Mesendoderm (in vitro differentiated cells): ENCODE results near the gene IRS2.

Experiments
- DNase-seq: peaks from one replicate; pipeline ENCODE4 v3.0.0; 2013
- H2AK5ac ChIP-seq: 2 replicates; pipeline ENCODE4 v1.6.1; 2013; ENCODE audit warnings: low read length, inconsistent platforms
- H2BK120ac ChIP-seq: 2 replicates; pipeline ENCODE4 v1.6.1; 2013; ENCODE audit warnings: low read depth, mild to moderate bottlenecking, low read length, moderate library complexity, mixed read lengths
- H2BK15ac ChIP-seq: replicated peaks from 2 replicates; pipeline ENCODE4 v1.6.1; 2013; ENCODE audit warnings: low read depth, mild to moderate bottlenecking, moderate library complexity
- H2BK5ac ChIP-seq: 2 replicates; pipeline ENCODE4 v1.6.1; 2013; ENCODE audit warnings: low read length, inconsistent platforms
- H3K18ac ChIP-seq: 2 replicates; pipeline ENCODE4 v1.6.1; 2013; ENCODE audit warnings: mild to moderate bottlenecking, low read length, mixed read lengths
- H3K23ac ChIP-seq: one replicate; pipeline ENCODE4 v1.6.1; 2013; ENCODE audit warnings: low read length
- H3K27ac ChIP-seq: 2 replicates; pipeline ENCODE4 v1.5.1; 2013; ENCODE audit warnings: low read depth, mild to moderate bottlenecking, inconsistent platforms, low read length, moderate library complexity
- H3K27me3 ChIP-seq: 2 replicates; pipeline ENCODE4 v1.6.1; 2013; ENCODE audit warnings: low read length, control low read depth, mild to moderate bottlenecking, inconsistent platforms; ENCODE audit not compliant: insufficient read depth, poor library complexity
- H3K36me3 ChIP-seq: 2 replicates; pipeline ENCODE4 v1.6.1; 2013; ENCODE audit warnings: low read length, inconsistent platforms; ENCODE audit not compliant: control insufficient read depth, insufficient read depth
- H3K4ac ChIP-seq: one replicate; pipeline ENCODE4 v1.6.1; 2013; ENCODE audit warnings: low read depth, mild to moderate bottlenecking, low read length, moderate library complexity
- H3K4me1 ChIP-seq: 2 replicates; pipeline ENCODE4 v1.6.1; 2013; ENCODE audit warnings: low read depth, low read length, inconsistent platforms; ENCODE audit not compliant: control insufficient read depth
- H3K4me2 ChIP-seq: 2 replicates; pipeline ENCODE4 v1.6.1; 2013; ENCODE audit warnings: low read length
- H3K4me3 ChIP-seq: 2 replicates; pipeline ENCODE4 v1.5.1; 2013; ENCODE audit warnings: mild to moderate bottlenecking, low read length
- H3K56ac ChIP-seq: one replicate; pipeline ENCODE4 v1.6.1; 2013; ENCODE audit warnings: low read length
- H3K79me1 ChIP-seq: 2 replicates; pipeline ENCODE4 v1.6.1; 2013; ENCODE audit warnings: low read length, inconsistent platforms
- H3K79me2 ChIP-seq: 2 replicates; pipeline ENCODE4 v1.6.1; 2013; ENCODE audit warnings: mild to moderate bottlenecking, low read length; ENCODE audit not compliant: control insufficient read depth, insufficient read depth
- H3K9ac ChIP-seq: 2 replicates; pipeline ENCODE4 v1.6.1; 2013; ENCODE audit warnings: low read length, inconsistent platforms
- H4K5ac ChIP-seq: one replicate; pipeline ENCODE4 v1.6.1; 2013; ENCODE audit warnings: low read length
- H4K8ac ChIP-seq: one replicate; pipeline ENCODE4 v1.6.1; 2013; ENCODE audit warnings: low read depth, mild to moderate bottlenecking, control low read depth, low read length, moderate library complexity
- WGBS: extraction: QIAGEN DNeasy Blood & Tissue Kit; methylation state at CpG from one replicate; pipeline ENCODE4 v1.1.7; 2013; ENCODE audit warnings: low lambda C conversion rate, missing lambda C conversion rate; ENCODE audit not compliant: insufficient coverage; ENCODE audit errors: extremely low coverage; 5-methylcytosine and 5-hydroxymethylcytosine counted together

The IRS2 gene

DNA sequence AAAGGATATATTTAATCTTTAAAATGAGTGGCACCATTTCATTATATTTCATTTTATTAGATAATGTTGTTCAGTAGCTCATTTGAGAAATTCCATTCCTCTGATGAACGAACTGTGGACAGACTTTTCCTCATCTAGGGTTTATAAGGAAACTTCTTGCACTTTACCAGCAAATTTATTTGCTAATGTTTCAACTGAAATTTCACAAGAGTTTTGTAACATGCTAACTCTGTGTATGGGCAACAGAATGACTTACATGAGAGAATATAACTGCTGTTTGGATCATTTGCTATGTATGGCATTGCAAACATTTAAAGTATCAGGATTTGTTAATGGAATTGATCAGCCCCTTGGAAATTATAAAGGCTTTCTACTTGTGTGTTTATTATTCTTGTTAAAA is 3.7 kb upstream of the IRS2 start:
- H2AK5ac ChIP-seq = no peak overlapping the region
- no peak overlapping the region for H4K8ac ChIP-seq
- DNase-seq = no peak
- no peak overlapping the region for H2BK120ac ChIP-seq
- H3K27me3 ChIP-seq = no peaks in the 10 kb centered on the region
- no peak overlapping the region for H3K9ac ChIP-seq
- no CpG with 5 or more reads among the region's 1 CpG for WGBS
- no peak overlapping the region for H3K56ac ChIP-seq
- no peak overlapping the region for H3K4ac ChIP-seq
- no peaks in the 10 kb centered on the region for H3K79me1 ChIP-seq
- H3K36me3 ChIP-seq = no peaks in the 10 kb centered on the region
- H2BK15ac ChIP-seq = no peak overlapping the region
- no peak overlapping the region for H4K5ac ChIP-seq
- H3K27ac ChIP-seq = no peak overlapping the region
- H3K4me1 ChIP-seq = no peaks in the 10 kb centered on the region
- H3K18ac ChIP-seq = no peak overlapping the region
- H3K4me2 ChIP-seq = no peak overlapping the region
- no peaks in the 10 kb centered on the region for H3K79me2 ChIP-seq
- no peak overlapping the region for H3K23ac ChIP-seq
- H3K4me3 ChIP-seq = no peak overlapping the region
- no peak overlapping the region for H2BK5ac ChIP-seq

DNA sequence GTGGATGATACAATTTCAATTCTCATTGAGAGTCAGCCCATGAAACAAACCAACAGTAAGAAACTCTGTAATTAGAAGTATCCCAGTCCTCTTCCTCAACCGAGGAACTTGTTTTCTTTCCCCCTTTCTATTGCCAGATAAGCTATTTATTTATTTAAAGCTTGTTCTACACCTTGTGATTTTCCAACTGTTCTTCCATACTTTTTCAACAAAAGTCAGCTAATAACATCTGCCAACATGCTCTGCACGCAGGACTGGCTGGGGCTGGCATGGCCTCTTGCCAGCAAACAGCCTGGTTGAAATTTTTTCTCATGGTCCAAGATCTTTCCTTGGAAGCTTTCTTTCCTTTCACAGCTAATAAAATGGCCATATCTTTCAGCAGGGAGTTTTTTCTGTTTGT is 2.9 kb upstream of the IRS2 start:
- Histone ChIP-seq H3K36me3 (no peaks in the 10 kb centered on the region), H3K27ac (no peak overlapping the region), H3K4me2 (no peak overlapping the region), H2BK120ac (no peak overlapping the region), H3K18ac (no peak overlapping the region), H3K79me2 (no peaks in the 10 kb centered on the region), H3K4ac (no peak overlapping the region), H3K56ac (no peak overlapping the region), H4K5ac (no peak overlapping the region), H2BK15ac (no peak overlapping the region), H3K4me3 (no peak overlapping the region), H3K9ac (no peak overlapping the region), H3K79me1 (no peaks in the 10 kb centered on the region), H4K8ac (no peak overlapping the region), H2AK5ac (no peak overlapping the region), H2BK5ac (no peak overlapping the region), H3K23ac (no peak overlapping the region), H3K4me1 (no peaks in the 10 kb centered on the region), H3K27me3 (no peaks in the 10 kb centered on the region)
- no CpG with 5 or more reads among the region's 2 CpGs for WGBS
- no peak for DNase-seq

DNA sequence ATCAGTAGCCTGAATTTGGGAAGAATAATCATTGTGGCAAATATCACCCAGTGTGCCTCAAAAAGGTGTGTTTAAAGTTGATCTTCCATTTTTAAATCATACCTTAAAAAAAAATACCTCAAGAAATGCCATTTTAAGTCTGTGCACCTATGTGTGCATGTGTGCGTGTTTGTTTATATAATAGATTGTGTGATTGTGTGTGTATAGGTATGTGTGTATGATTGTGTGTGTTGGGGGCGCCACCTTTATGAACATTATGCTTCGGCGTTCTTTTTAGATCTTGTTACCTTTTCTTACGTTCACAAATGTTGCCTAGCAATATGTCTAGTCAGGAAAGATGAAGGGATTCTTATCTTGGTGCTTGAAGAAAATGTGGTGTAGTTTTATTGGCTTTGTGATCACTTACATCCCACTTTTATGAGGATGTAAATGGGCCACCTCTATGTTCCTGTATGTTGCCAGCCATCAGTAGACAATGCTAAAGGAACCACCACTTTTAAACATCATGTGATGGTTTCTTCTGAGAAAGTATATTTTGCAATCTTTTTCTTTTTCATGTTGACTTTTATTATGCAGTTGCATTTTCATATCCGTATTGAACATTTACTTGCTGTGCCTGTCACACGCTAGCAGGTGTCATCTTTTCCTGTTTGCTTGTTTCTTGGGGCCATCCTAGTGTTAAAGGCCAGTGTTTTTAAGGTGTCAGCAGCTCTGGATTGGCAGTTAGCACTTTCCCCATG is 2.2 kb upstream of the IRS2 start:
- H2BK15ac ChIP-seq = no peak overlapping the region

DNA sequence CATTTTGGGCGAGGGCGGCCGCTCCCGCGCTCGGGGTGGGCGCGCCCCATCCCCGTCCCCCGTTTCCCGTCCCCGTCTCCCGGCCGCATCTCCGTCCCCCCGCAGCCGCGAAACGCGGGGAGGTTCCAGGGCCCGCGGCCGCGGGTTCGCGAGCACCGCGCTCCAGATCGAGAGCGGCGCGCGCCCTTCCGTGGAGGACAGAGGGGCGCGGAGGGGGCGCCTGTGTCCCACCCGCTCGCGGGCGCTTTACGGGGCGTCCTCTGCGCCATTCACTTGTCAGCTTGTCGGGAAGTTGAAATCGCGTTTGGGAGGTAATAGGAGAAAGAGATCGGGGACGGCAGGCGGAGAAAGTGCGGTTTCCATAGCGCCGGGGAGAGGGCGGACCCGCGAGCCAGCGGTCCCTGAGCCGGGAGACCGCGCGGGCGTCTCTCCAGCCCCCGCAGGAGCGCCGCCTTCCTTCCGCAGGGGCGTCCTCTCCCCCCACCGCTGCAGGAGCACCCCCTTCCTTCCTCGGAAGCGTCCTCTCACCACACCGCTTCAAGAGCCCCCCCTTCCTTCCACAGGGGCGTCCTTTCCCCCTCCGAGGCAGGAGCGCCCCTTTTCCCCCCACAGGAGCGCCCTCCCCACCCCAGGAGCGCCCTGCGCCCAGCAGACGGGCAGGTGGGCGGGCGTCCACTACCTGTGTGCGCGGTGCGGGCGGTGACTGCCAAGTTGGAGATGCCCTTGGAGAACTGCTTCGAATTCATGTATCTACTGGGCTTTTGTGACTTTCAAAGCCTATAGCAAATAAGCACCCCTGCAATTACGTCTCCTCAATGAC is 962 bp upstream of the IRS2 start:
- DNase-seq = peak; percentile 78

More for the DNA sequence above, 2.2 kb upstream of the IRS2 start:
- Histone ChIP-seq H4K8ac (no peak overlapping the region), H2AK5ac (no peak overlapping the region), H3K79me1 (no peaks in the 10 kb centered on the region), H3K4me2 (no peak overlapping the region), H3K27ac (no peak overlapping the region), H4K5ac (no peak overlapping the region), H3K27me3 (no peaks in the 10 kb centered on the region), H2BK5ac (no peak overlapping the region), H2BK120ac (no peak overlapping the region), H3K9ac (no peak overlapping the region), H3K4me1 (no peaks in the 10 kb centered on the region), H3K4ac (no peak overlapping the region), H3K56ac (no peak overlapping the region), H3K18ac (no peak overlapping the region), H3K4me3 (no peak overlapping the region), H3K79me2 (no peaks in the 10 kb centered on the region), H3K36me3 (no peaks in the 10 kb centered on the region), H3K23ac (no peak overlapping the region)
- no peak for DNase-seq
- WGBS = 100% methylated on average over 1 of the region's 7 CpGs

DNA sequence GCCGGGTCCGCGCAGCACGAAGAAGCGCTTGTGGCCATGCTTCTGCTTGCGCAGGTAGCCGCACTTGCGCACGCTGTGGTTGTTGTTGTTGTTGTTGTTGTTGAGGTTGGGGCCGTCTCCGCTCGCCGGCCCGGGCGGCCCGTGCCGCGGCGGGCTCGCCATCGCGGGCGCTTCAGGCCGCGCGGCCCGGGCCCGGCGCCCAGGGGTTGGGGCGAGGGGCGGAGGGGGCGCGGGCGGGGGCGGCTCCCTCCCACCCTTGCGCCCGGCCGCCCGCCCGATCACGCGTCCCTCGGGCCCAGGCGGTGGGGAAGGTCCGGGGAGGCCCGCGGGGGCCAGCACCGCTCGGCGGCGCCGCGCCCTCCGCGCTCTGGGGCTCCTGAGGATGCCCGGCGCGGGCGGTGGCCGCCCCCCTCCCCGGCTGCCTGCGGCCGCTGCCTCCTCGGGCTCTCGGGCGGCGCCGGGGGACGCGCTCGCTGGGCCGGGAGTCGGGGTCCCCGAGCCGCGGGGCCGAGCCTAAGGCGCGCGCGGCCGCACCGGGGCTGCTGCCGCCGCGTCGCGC is 412 bp downstream of the IRS2 start:
- no peak overlapping the region for H2BK15ac ChIP-seq
- no peak overlapping the region for H3K4ac ChIP-seq
- no peak overlapping the region for H3K23ac ChIP-seq
- peaks cover 1% of the 10 kb centered on the region for H3K36me3 ChIP-seq
- DNase-seq = peak; percentile 14
- H3K4me2 ChIP-seq = peak overlapping the region; percentile 72
- H3K79me1 ChIP-seq = peaks cover 4% of the 10 kb centered on the region
- no peak overlapping the region for H2AK5ac ChIP-seq
- H2BK5ac ChIP-seq = no peak overlapping the region
- H3K79me2 ChIP-seq = peaks cover 6% of the 10 kb centered on the region
- H4K8ac ChIP-seq = no peak overlapping the region
- peak overlapping the region; percentile 85 for H3K56ac ChIP-seq
- peak overlapping the region; percentile 32 for H3K4me3 ChIP-seq
- H3K27me3 ChIP-seq = no peaks in the 10 kb centered on the region
- H3K18ac ChIP-seq = peak overlapping the region; percentile 31
- no CpG with 5 or more reads among the region's 88 CpGs for WGBS
- H3K9ac ChIP-seq = peak overlapping the region; percentile 72
- H4K5ac ChIP-seq = no peak overlapping the region
- peaks cover 5% of the 10 kb centered on the region for H3K4me1 ChIP-seq
- H3K27ac ChIP-seq = peak overlapping the region; percentile 48
- no peak overlapping the region for H2BK120ac ChIP-seq

More for the DNA sequence above, 962 bp upstream of the IRS2 start:
- Histone ChIP-seq H3K4me3 (peak overlapping the region; percentile 42), H3K79me2 (no peaks in the 10 kb centered on the region), H2BK15ac (no peak overlapping the region), H3K36me3 (no peaks in the 10 kb centered on the region), H4K5ac (no peak overlapping the region), H3K4me2 (peak overlapping the region; percentile 51), H2BK5ac (no peak overlapping the region), H3K23ac (no peak overlapping the region), H3K4ac (no peak overlapping the region), H2AK5ac (no peak overlapping the region), H3K27ac (peak overlapping the region; percentile 59), H3K27me3 (no peaks in the 10 kb centered on the region), H3K18ac (peak overlapping the region; percentile 75), H2BK120ac (peak overlapping the region; percentile 23), H4K8ac (no peak overlapping the region), H3K9ac (peak overlapping the region; percentile 74), H3K4me1 (no peaks in the 10 kb centered on the region), H3K56ac (peak overlapping the region; percentile 91), H3K79me1 (no peaks in the 10 kb centered on the region)
- no CpG with 5 or more reads among the region's 86 CpGs for WGBS
